Heart right ventricle (tissue), 16 donors: ENCODE data around the gene HOXD9. TPM values are rescaled to one million over a fixed set of nuclear protein-coding genes. Genes with fewer than 3 reads are reported as not detected.

ENCODE experiments used
- ATAC-seq, 8 donors: fragments of 200-7000 bp; cut with Tn5 transposase; one replicate each; pipeline ENCODE4 v1.9.1; 2020; ENCODE audit warnings: mild to moderate bottlenecking in 8 of 8, moderate library complexity in 8 of 8, moderate number of reproducible peaks in 1 of 8
- DNase-seq, 2 donors: peaks; one replicate each; pipeline ENCODE4 v3.0.0-alpha.2; 2020
- H3K27ac ChIP-seq, 10 donors: fragments of 200-600 bp; sonication (generic) in 2 of 10; one replicate each; pipeline versions ENCODE4 v1.5.0 to v1.8.0; 2020 to 2022; ENCODE audit warnings: mild to moderate bottlenecking in 3 of 10
- H3K27me3 ChIP-seq, 7 donors: fragments of 200-600 bp; one replicate each; pipeline ENCODE4 v1.8.0; 2021 to 2022; ENCODE audit warnings: mild to moderate bottlenecking in 2 of 7
- H3K36me3 ChIP-seq, 9 donors: fragments of 200-600 bp; sonication (generic) in 1 of 9; one replicate each; pipeline versions ENCODE4 v1.5.0 to v1.8.0; 2020 to 2022; ENCODE audit warnings: mild to moderate bottlenecking in 2 of 9
- H3K4me1 ChIP-seq, 9 donors: fragments of 200-600 bp; sonication (generic) in 1 of 9; one replicate each; pipeline versions ENCODE4 v1.5.0 to v1.8.0; 2020 to 2022; ENCODE audit warnings: mild to moderate bottlenecking in 4 of 9
- H3K4me3 ChIP-seq, 10 donors: fragments of 200-600 bp; sonication (generic) in 2 of 10; one replicate each; pipeline versions ENCODE4 v1.5.0 to v1.8.0; 2020 to 2022; ENCODE audit warnings: mild to moderate bottlenecking in 7 of 10, moderate library complexity in 2 of 10
- H3K9me3 ChIP-seq, 11 donors: fragments of 200-600 bp in 10 of 11; sonication (generic) in 2 of 11; one replicate each; pipeline versions ENCODE4 v1.5.0 to v1.8.0; 2013 to 2022; ENCODE audit warnings: mild to moderate bottlenecking in 2 of 11, control low read depth in 1 of 11, moderate library complexity in 1 of 11
- WGBS, 2 donors: extraction: QIAGEN DNeasy Blood & Tissue Kit; methylation state at CpG; one replicate each; pipeline ENCODE4 v1.1.7; 2013; ENCODE audit warnings: inconsistent platforms in 1 of 2; 5-methylcytosine and 5-hydroxymethylcytosine counted together
- intact Hi-C, 10 donors: fragments of 100-400 bp; cut with DNase I; formaldehyde crosslinking; loops; one replicate each; pipeline versions ENCODE4 v1.11.1 to v1.14.2; 2022
- polyA plus RNA-seq, 2 donors: library from polyadenylated mRNA; stranded (reverse); fragments of 200-250 nt; gene quantifications; one replicate each; pipeline ENCODE4 v1.2.3, GENCODE V29; 2013
- total RNA-seq, 10 donors: library from RNA; stranded (reverse); fragmentation: NEBNext Ultra II Directional in 3 of 10; extraction: Animal tissue kit (Norgen Biotek cat#: 25700) in 3 of 10; gene quantifications; one replicate each; pipeline versions ENCODE4 v1.2.1 to v1.2.4, GENCODE V29; 2021 to 2023
- TF ChIP-seq, protein P1 (sequence below), 9 donors: fragments of 200-600 bp; sonication (generic) in 2 of 9; IDR thresholded peaks; one replicate each; pipeline versions ENCODE4 v1.5.0 to v1.8.0; 2021 to 2022; ENCODE audit warnings: antibody characterized with exemption in 9 of 9, mild to moderate bottlenecking in 5 of 9, moderate library complexity in 1 of 9
- donor health status: Arrhythmogenic right ventricular cardiomyopathy.
- donor health status: ischemic (EF 13 %, LVEDD 7.1; RV severe dilation, severe dysfunction).
- donor health status: healthy with polysubstance abuse.
- donor health status: DM: no; HTN: yes; CAD: no.
- donor health status: DM: no; HTN: no; CAD: no.
- donor health status: ischemic (EF 25% LVEDD 6.9; RV normal size, moderate dysfunction).
- donor health status: ischemic (EF 25% LVEDD 5.7; RV mildly dilated, moderate dysfunction).
- donor health status: healthy.
- donor health status: DM: yes; HTN: yes; CAD: no.
- donor health status: Ischemic cardiomyopathy.
- donor health status: ischemic (EF 35%, LVEDD 5.7; RV mildly dilated, moderate dysfunction).
- donor health status: nonischemic (EF 11% LVEDD 7.7; RV severe dilation, severe dysfunction).
- donor health status: DM: yes; HTN: yes; CAD: no.
- donor health status: PGD.
- donor health status: ischemic (EF 29% LVEDD 5.4; RV normal size, mild dysfunction).
- donor health status: nonischemic (EF 23%, LVEDD 6.1; RV moderate dilation, normal function).

Gene HOXD9
- total and polyA plus RNA-seq, 12 donors: 0.15 to 0.29 (median 0.22) TPM; not detected in 8

DNA sequence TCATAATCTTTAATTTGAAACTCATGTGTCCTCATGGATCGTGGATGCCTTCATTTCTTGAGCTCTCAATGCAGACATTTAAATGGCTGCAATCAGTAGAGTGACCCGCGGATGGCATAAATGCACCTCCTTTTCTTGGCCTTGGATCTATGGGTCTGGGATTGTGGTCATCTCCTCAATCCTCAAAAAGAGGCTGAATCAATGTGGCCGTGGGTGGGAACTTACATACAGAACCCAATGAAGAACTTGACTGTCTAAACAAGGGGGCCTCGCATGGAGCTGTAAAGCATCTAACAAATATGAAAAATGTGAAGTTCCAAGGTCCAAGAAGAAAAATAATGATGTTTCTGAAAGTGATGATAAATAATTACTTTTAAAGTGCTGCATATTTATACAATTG lies 27.1 kb upstream of the HOXD9 start:
- H3K27ac ChIP-seq: no peak overlapping the region
- H3K4me1 ChIP-seq: peaks cover 0 to 40% (median 28%) of the 10 kb centered on the region in 9 donors
- H3K4me3 ChIP-seq: no peak overlapping the region
- no peak for ATAC-seq
- H3K36me3 ChIP-seq: no peaks in the 10 kb centered on the region
- DNase-seq: no peak
- H3K9me3 ChIP-seq: no peaks in the 10 kb centered on the region
- TF ChIP-seq, protein P1, sequence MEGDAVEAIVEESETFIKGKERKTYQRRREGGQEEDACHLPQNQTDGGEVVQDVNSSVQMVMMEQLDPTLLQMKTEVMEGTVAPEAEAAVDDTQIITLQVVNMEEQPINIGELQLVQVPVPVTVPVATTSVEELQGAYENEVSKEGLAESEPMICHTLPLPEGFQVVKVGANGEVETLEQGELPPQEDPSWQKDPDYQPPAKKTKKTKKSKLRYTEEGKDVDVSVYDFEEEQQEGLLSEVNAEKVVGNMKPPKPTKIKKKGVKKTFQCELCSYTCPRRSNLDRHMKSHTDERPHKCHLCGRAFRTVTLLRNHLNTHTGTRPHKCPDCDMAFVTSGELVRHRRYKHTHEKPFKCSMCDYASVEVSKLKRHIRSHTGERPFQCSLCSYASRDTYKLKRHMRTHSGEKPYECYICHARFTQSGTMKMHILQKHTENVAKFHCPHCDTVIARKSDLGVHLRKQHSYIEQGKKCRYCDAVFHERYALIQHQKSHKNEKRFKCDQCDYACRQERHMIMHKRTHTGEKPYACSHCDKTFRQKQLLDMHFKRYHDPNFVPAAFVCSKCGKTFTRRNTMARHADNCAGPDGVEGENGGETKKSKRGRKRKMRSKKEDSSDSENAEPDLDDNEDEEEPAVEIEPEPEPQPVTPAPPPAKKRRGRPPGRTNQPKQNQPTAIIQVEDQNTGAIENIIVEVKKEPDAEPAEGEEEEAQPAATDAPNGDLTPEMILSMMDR (IDR thresholded peaks at IDR 0.05): no peak
- 8 to 13% methylated on average over 5 of the region's 5 CpGs for WGBS, 2 donors
- intact Hi-C loops: loop anchor here in 5 of 10 donors (2.0 to 5.0 kb wide), 3 partner anchors 681 to 843 kb away; no protein-coding TSS in a partner anchor
- H3K27me3 ChIP-seq: peaks cover 65 to 100% (median 100%) of the 10 kb centered on the region in 7 donors

DNA sequence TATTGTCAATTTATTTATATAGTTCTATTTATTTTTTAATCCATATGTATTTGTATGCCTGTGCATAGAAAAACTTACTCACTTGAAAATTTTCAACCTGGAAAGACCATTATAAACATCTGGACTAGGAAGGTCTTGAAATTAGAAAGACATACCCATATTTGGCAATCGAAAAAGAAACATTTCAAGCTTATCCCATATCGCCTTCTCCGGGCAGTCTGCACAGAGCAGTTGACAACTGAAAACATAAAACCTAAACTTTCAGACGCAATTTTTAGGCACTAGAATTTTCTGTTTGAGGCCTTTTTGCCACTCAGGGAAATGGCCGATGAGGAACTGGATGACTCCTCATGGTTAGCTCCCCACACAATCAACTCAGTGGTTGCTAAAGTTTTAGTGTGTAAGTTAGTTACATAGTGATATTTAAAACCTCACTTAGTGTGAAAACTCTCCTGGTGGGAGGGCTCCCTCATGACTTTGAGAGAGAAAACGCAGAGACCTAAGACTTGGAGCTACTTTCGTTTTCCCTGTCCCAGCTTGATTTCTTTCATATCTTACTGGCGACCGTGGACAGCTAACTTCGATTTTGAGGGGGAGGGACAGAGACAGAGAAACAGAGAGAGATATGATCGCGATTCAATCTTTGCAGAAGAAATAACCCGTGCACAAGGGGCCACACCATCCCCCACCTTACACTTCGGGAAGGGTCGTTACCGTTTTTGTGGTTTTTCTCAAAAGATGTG lies 26.1 kb upstream of the HOXD9 start:
- Histone ChIP-seq H3K27me3 (peaks cover 74 to 100% (median 100%) of the 10 kb centered on the region in 7 donors), H3K4me1 (peaks cover 0 to 40% (median 28%) of the 10 kb centered on the region in 9 donors), H3K36me3 (no peaks in the 10 kb centered on the region), H3K4me3 (peak overlapping the region in 8 of 10 donors; percentile 16 to 53 (median 44)), H3K27ac (no peak overlapping the region), H3K9me3 (no peaks in the 10 kb centered on the region)
- 4 to 9% methylated on average over 16 of the region's 16 CpGs for WGBS, 2 donors
- no peak for DNase-seq
- TF ChIP-seq, protein P1 (IDR thresholded peaks at IDR 0.05): no peak
- no peak for ATAC-seq
- intact Hi-C loops: loop anchor here in 4 of 10 donors (2.0 to 5.0 kb wide), 3 partner anchors 729 to 844 kb away; no protein-coding TSS in a partner anchor

DNA sequence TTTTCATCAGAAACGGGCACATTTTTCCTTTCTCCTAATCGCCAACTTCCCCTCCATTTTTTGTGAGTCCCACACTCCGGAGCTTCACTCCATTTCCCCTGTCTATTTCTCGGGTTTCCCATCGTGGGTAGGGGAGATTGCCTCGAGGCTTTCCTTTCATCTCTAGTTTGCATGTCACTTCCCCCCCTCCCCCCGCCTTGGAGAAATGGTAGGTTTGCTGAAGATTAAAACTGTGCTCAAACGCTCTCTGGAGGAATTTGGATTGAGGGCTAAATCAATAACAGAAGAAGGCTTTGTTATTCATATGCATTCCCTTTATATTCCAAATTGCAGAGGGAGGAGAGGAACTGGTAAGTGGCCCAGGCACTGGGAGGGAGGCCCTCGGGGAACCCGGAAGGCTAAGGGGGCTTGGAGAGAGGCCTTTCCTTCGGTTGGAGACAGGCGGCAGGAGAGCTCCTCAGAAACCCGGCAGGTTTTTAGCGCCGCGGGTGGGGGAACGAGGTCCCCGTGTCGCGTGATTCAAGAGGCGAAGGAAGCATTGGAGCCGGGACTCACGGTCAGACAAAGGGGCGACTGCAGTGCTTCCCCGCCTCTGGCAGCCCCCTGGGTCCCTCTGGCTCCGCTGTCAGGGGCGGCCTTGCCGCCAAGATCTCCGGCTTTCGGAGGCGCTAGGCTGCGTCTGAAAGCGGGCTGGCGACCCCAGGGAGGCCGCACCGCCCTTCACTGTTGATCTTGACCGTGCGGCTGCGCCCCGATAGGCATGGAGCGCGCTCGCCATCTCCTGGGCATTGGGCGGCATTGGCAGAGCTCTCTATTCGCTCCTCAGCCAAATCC lies 25.3 kb upstream of the HOXD9 start:
- 2% methylated on average over 45 of the region's 45 CpGs for WGBS, 2 donors
- ATAC-seq: peak; percentile 53 to 93 (median 86)
- no peaks in the 10 kb centered on the region for H3K9me3 ChIP-seq
- peaks cover 71 to 100% (median 100%) of the 10 kb centered on the region in 7 donors for H3K27me3 ChIP-seq
- H3K4me1 ChIP-seq: peaks cover 0 to 40% (median 25%) of the 10 kb centered on the region in 9 donors
- DNase-seq: peak; percentile 44 to 63
- H3K27ac ChIP-seq: no peak overlapping the region
- TF ChIP-seq, protein P1 (IDR thresholded peaks at IDR 0.05): peak; percentile 67 to 87 (median 83)
- H3K36me3 ChIP-seq: no peaks in the 10 kb centered on the region
- peak overlapping the region; percentile 6 to 53 (median 42) for H3K4me3 ChIP-seq
- intact Hi-C loops: loop anchor here in 4 of 10 donors (2.0 to 5.0 kb wide), 3 partner anchors 730 to 845 kb away; no protein-coding TSS in a partner anchor

DNA sequence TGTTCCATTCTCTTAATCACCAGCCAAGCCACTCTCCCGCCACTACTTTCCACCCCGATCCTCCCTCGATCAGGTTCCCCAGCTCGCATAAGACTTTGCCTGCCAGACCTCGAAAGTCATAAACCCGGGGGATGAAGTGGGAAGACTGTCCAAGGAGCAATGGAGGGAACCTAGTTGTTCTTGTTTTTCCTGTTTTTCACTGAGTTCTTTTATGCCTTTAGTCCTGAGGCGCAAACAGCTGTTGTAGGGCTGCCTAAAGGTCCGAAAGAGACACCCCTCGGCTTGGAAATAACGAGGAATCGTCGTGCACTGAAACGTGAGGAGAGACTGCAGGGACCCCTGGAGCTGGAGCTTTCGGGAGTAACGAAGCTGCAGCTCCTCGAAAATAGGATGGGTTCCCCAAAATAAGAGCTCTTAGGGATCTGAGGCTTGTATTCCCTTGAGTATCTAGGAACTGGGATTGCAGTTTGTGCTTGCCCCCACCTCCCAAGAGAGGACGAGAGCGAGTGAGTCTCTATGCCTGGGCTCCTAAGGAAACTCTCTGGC lies 24.6 kb upstream of the HOXD9 start:
- intact Hi-C loops: loop anchor here in 4 of 10 donors (2.0 to 5.0 kb wide), 3 partner anchors 731 to 846 kb away; no protein-coding TSS in a partner anchor
- peak overlapping the region in 5 of 10 donors; percentile 28 to 47 (median 43) for H3K4me3 ChIP-seq
- H3K27ac ChIP-seq: no peak overlapping the region
- no peak for ATAC-seq
- H3K36me3 ChIP-seq: no peaks in the 10 kb centered on the region
- no peaks in the 10 kb centered on the region for H3K9me3 ChIP-seq
- TF ChIP-seq, protein P1 (IDR thresholded peaks at IDR 0.05): no peak
- 3% methylated on average over 18 of the region's 18 CpGs for WGBS, 2 donors
- DNase-seq: no peak
- H3K4me1 ChIP-seq: peaks cover 0 to 40% (median 25%) of the 10 kb centered on the region in 9 donors
- peaks cover 69 to 100% (median 100%) of the 10 kb centered on the region in 7 donors for H3K27me3 ChIP-seq
